Measurements from ENCODE around the gene PCDHGB3.

PCDHGB3 gene

DNA sequence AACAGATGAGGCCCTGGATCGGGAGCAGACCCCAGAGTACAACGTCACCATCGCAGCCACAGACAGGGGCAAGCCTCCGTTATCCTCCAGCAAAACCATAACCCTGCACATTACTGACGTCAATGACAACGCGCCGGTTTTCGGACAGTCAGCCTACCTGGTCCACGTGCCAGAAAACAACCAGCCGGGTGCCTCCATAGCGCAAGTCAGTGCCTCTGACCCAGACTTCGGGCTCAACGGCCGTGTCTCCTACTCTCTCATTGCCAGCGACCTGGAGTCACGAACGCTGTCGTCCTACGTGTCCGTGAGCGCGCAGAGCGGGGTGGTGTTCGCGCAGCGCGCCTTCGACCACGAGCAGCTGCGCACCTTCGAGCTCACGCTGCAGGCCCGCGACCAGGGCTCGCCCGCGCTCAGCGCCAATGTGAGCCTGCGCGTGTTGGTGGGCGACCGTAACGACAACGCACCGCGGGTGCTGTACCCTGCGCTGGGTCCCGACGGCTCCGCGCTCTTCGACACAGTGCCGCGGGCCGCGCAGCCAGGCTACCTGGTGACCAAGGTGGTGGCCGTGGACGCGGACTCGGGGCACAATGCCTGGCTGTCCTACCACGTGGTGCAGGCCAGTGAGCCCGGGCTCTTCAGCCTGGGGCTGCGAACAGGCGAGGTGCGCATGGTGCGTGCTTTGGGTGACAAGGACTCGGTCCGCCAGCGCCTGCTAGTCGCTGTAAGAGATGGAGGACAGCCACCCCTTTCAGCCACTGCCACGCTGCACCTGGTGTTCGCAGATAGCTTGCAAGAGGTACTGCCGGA lies 49.2 kb downstream of the PCDHGB3 start:
- TF ChIP-seq Cebpa-rat (IDR thresholded peaks at IDR 0.05): no peak
- H3K36me3 ChIP-seq: peaks cover 23% of the 10 kb centered on the region
- H3K27ac ChIP-seq: no peak overlapping the region
- H3K4me3 ChIP-seq: peak overlapping the region; percentile 22; the same call in 1 of the 2 replicates
- peaks cover 14% of the 10 kb centered on the region for H3K4me1 ChIP-seq
- H4K20me1 ChIP-seq: no peaks in the 10 kb centered on the region
- no peak overlapping the region for H3K4me2 ChIP-seq
- H3K9ac ChIP-seq: no peak overlapping the region
- peaks cover 73% of the 10 kb centered on the region for H3K9me3 ChIP-seq
- peaks cover 26% of the 10 kb centered on the region for H3K27me3 ChIP-seq

DNA sequence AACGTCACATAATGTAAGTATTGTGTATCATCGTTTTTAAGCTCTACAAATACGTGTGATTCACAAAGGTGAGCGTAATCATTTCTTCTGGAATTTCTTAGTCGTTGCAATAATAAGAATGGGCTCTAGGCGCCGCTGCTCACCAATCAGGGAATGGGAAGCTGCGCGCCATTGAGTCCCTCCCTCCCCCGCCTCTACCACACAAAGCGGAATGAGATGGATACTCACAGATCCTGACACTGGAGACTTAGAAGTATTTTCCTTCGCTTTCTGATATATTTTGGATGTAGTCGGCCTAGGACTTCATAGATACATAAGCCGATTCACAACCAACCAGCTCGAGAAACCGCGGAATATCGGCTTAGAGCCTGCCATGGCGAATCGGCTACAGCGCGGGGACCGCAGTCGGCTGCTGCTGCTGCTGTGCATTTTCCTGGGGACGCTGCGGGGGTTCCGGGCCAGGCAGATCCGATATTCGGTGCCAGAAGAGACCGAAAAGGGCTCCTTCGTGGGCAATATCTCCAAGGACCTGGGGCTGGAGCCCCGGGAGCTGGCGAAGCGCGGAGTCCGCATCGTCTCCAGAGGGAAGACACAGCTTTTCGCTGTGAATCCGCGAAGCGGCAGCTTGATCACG lies 50.9 kb downstream of the PCDHGB3 start, which contains the start of gene PCDHGA11:
TSS of gene PCDHGA11 (plus strand) at position 197 of the 634 bp plus-strand sequence. CDS start at position 374, 177 bp downstream.
- H3K4me1 ChIP-seq: peaks cover under 1% of the 10 kb centered on the region; the same call in 1 of the 2 replicates
- H3K36me3 ChIP-seq: peaks cover 23% of the 10 kb centered on the region
- peaks cover 18% of the 10 kb centered on the region for H3K27me3 ChIP-seq
- peaks cover 67% of the 10 kb centered on the region for H3K9me3 ChIP-seq
- H3K4me2 ChIP-seq: no peak within 1 kb of the TSS
- no peaks in the 10 kb centered on the region for H4K20me1 ChIP-seq
- TF ChIP-seq Cebpa-rat (IDR thresholded peaks at IDR 0.05): no peak
- peak within 1 kb of the TSS; percentile 22; the same call in 1 of the 2 replicates for H3K4me3 ChIP-seq
- no peak within 1 kb of the TSS for H3K27ac ChIP-seq
- H3K9ac ChIP-seq: no peak within 1 kb of the TSS

GRCh38 chr5:141421489-141421855 lies 51.4 kb downstream of the PCDHGB3 start:
- Histone ChIP-seq H3K9me3 (peaks cover 72% of the 10 kb centered on the region), H3K4me2 (no peak overlapping the region), H3K4me1 (no peaks in the 10 kb centered on the region), H4K20me1 (no peaks in the 10 kb centered on the region), H3K27ac (no peak overlapping the region), H3K27me3 (peaks cover 18% of the 10 kb centered on the region), H3K4me3 (no peak overlapping the region), H3K9ac (no peak overlapping the region), H3K36me3 (peaks cover 23% of the 10 kb centered on the region)
- no peak for TF ChIP-seq Cebpa-rat (IDR thresholded peaks at IDR 0.05)
